Mesendoderm (in vitro differentiated cells): Measurements from ENCODE around the gene MBNL1.
A peak's percentile ranks its signal among the peaks of the same experiment; 100 is the strongest.

Experiments
- DNase-seq: peaks from one replicate; pipeline ENCODE4 v3.0.0; 2013
- H2AK5ac ChIP-seq: 2 replicates; pipeline ENCODE4 v1.6.1; 2013; ENCODE audit warnings: low read length, inconsistent platforms
- H2BK120ac ChIP-seq: 2 replicates; pipeline ENCODE4 v1.6.1; 2013; ENCODE audit warnings: low read depth, mild to moderate bottlenecking, low read length, moderate library complexity, mixed read lengths
- H2BK15ac ChIP-seq: replicated peaks from 2 replicates; pipeline ENCODE4 v1.6.1; 2013; ENCODE audit warnings: low read depth, mild to moderate bottlenecking, moderate library complexity
- H2BK5ac ChIP-seq: 2 replicates; pipeline ENCODE4 v1.6.1; 2013; ENCODE audit warnings: low read length, inconsistent platforms
- H3K18ac ChIP-seq: 2 replicates; pipeline ENCODE4 v1.6.1; 2013; ENCODE audit warnings: mild to moderate bottlenecking, low read length, mixed read lengths
- H3K23ac ChIP-seq: one replicate; pipeline ENCODE4 v1.6.1; 2013; ENCODE audit warnings: low read length
- H3K27ac ChIP-seq: 2 replicates; pipeline ENCODE4 v1.5.1; 2013; ENCODE audit warnings: low read depth, mild to moderate bottlenecking, inconsistent platforms, low read length, moderate library complexity
- H3K27me3 ChIP-seq: 2 replicates; pipeline ENCODE4 v1.6.1; 2013; ENCODE audit warnings: low read length, control low read depth, mild to moderate bottlenecking, inconsistent platforms; ENCODE audit not compliant: insufficient read depth, poor library complexity
- H3K36me3 ChIP-seq: 2 replicates; pipeline ENCODE4 v1.6.1; 2013; ENCODE audit warnings: low read length, inconsistent platforms; ENCODE audit not compliant: control insufficient read depth, insufficient read depth
- H3K4ac ChIP-seq: one replicate; pipeline ENCODE4 v1.6.1; 2013; ENCODE audit warnings: low read depth, mild to moderate bottlenecking, low read length, moderate library complexity
- H3K4me1 ChIP-seq: 2 replicates; pipeline ENCODE4 v1.6.1; 2013; ENCODE audit warnings: low read depth, low read length, inconsistent platforms; ENCODE audit not compliant: control insufficient read depth
- H3K4me2 ChIP-seq: 2 replicates; pipeline ENCODE4 v1.6.1; 2013; ENCODE audit warnings: low read length
- H3K4me3 ChIP-seq: 2 replicates; pipeline ENCODE4 v1.5.1; 2013; ENCODE audit warnings: mild to moderate bottlenecking, low read length
- H3K56ac ChIP-seq: one replicate; pipeline ENCODE4 v1.6.1; 2013; ENCODE audit warnings: low read length
- H3K79me1 ChIP-seq: 2 replicates; pipeline ENCODE4 v1.6.1; 2013; ENCODE audit warnings: low read length, inconsistent platforms
- H3K79me2 ChIP-seq: 2 replicates; pipeline ENCODE4 v1.6.1; 2013; ENCODE audit warnings: mild to moderate bottlenecking, low read length; ENCODE audit not compliant: control insufficient read depth, insufficient read depth
- H3K9ac ChIP-seq: 2 replicates; pipeline ENCODE4 v1.6.1; 2013; ENCODE audit warnings: low read length, inconsistent platforms
- H4K5ac ChIP-seq: one replicate; pipeline ENCODE4 v1.6.1; 2013; ENCODE audit warnings: low read length
- H4K8ac ChIP-seq: one replicate; pipeline ENCODE4 v1.6.1; 2013; ENCODE audit warnings: low read depth, mild to moderate bottlenecking, control low read depth, low read length, moderate library complexity
- WGBS: extraction: QIAGEN DNeasy Blood & Tissue Kit; methylation state at CpG from one replicate; pipeline ENCODE4 v1.1.7; 2013; ENCODE audit warnings: low lambda C conversion rate, missing lambda C conversion rate; ENCODE audit not compliant: insufficient coverage; ENCODE audit errors: extremely low coverage; 5-methylcytosine and 5-hydroxymethylcytosine counted together

Gene MBNL1

DNA sequence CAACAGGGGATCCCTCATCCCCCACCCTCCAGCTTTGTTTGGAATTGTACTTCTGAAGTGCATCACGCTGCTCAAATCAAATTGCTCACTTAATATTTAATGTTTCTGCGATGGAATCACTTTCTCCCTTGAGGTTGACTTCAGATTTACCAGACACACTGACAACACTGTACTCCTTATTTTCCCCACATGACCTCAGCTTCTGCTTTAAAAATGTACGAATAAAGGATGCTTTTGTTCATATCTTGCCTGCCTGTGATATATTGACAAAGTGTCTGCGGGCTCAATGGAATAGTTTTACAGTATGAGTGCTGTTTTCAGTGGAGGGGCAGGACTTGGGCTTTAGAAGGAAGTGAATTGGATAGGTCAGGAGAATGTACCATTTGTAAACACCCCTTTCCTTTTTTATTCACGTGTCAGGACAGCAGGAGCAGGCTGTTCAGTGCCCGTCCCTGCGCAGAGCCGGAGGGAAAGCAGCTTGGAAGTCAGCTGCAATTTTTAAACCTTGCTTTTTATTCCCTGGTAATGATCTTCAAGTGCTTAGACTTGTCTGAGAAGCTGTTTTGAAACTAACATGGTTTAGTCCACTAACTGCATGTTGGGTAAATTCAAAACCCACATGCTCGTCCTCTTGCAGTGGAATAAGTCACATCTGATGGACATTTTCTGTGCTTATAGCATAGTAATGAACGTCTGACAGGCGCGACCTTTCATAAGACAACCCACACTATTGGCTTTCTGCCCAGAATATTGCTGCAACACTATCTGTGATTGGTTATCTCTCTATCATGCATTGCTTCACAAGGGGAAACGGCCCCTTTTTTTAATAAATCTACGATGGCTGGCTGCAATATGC lies 29.9 kb downstream of the MBNL1 start:
- no peak overlapping the region for H3K23ac ChIP-seq
- DNase-seq: peak; percentile 31
- no peak overlapping the region for H2AK5ac ChIP-seq
- peak overlapping the region; percentile 26 for H3K56ac ChIP-seq
- no peaks in the 10 kb centered on the region for H3K4me1 ChIP-seq
- no peak overlapping the region for H3K27ac ChIP-seq
- H3K36me3 ChIP-seq: no peaks in the 10 kb centered on the region
- no peak overlapping the region for H3K4me2 ChIP-seq
- H3K4me3 ChIP-seq: no peak overlapping the region
- H2BK15ac ChIP-seq: no peak overlapping the region
- no CpG with 5 or more reads among the region's 14 CpGs for WGBS
- no peak overlapping the region for H4K5ac ChIP-seq
- no peak overlapping the region for H3K4ac ChIP-seq
- peak overlapping the region; percentile 18 for H3K18ac ChIP-seq
- H3K79me2 ChIP-seq: no peaks in the 10 kb centered on the region
- no peak overlapping the region for H2BK120ac ChIP-seq
- H3K79me1 ChIP-seq: no peaks in the 10 kb centered on the region
- no peak overlapping the region for H2BK5ac ChIP-seq
- no peak overlapping the region for H4K8ac ChIP-seq
- no peak overlapping the region for H3K9ac ChIP-seq
- no peaks in the 10 kb centered on the region for H3K27me3 ChIP-seq

DNA sequence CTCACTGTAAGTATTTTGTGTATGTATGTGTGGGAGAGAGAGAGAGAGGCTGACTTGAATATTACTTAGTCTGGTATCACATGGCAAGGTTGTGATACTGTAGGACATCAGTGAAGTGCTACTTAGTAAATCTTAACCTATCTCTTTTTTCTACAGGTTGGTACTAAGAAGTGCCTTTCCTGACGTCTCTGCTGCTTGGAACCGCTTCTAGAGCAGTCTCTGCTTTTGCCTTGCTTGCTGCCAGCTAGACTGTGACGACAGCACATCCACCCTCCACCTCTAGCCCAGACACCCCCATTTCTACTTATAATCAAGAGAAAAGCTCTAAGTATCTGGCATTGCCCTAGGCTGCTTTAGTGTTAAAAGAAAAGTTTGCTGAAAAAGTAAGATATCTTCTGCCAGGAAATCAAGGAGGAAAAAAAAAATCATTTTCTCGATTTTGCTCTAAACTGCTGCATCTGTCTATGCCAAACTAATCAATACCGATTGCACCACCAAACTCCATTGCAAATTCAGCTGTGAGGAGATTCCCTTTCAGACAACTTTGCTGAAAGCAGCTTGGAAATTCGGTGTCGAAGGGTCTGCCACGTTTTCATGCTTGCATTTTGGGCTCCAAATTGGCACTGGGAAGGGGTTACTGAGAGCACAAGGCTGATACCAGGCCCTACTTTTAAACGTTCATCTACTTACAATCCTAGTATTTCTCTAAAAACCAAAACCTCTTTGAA lies 30.7 kb downstream of the MBNL1 start:
- no peaks in the 10 kb centered on the region for H3K27me3 ChIP-seq
- H4K8ac ChIP-seq: no peak overlapping the region
- H4K5ac ChIP-seq: no peak overlapping the region
- H3K9ac ChIP-seq: no peak overlapping the region
- no peak overlapping the region for H2AK5ac ChIP-seq
- no peak for DNase-seq
- no peak overlapping the region for H3K4ac ChIP-seq
- H3K4me1 ChIP-seq: no peaks in the 10 kb centered on the region
- no peaks in the 10 kb centered on the region for H3K79me2 ChIP-seq
- H3K79me1 ChIP-seq: no peaks in the 10 kb centered on the region
- H3K18ac ChIP-seq: no peak overlapping the region
- WGBS: no CpG with 5 or more reads among the region's 9 CpGs
- no peak overlapping the region for H3K4me2 ChIP-seq
- H2BK120ac ChIP-seq: no peak overlapping the region
- H3K36me3 ChIP-seq: no peaks in the 10 kb centered on the region
- no peak overlapping the region for H2BK15ac ChIP-seq
- H2BK5ac ChIP-seq: no peak overlapping the region
- no peak overlapping the region for H3K56ac ChIP-seq
- no peak overlapping the region for H3K27ac ChIP-seq
- no peak overlapping the region for H3K23ac ChIP-seq
- no peak overlapping the region for H3K4me3 ChIP-seq

DNA sequence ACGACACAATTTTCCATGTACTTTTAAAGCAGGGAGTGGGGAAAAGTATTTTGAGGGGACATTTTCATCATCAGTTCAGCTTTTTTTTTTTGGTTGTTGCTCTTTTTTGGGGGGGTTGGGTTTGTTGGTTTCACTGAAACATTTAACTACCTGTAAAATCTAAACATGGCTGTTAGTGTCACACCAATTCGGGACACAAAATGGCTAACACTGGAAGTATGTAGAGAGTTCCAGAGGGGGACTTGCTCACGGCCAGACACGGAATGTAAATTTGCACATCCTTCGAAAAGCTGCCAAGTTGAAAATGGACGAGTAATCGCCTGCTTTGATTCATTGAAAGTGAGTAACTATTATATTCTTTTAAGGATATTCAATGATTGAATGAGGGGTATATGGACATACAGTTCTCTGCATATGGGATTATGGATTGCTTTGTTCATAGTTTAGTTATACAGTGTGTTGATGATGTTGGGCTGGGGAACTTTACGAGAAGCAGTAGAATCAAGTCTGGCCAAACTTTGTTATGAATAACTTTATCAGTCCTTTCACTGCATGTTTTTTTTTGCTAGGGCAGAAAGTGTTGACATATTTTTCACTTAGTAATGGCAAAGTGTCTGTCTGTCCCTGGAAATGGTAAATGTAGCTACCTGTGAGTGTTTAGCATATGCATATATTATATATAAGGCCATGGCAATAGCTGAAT lies 31.5 kb downstream of the MBNL1 start:
- H3K4ac ChIP-seq: no peak overlapping the region
- H3K56ac ChIP-seq: no peak overlapping the region
- H4K5ac ChIP-seq: no peak overlapping the region
- H2BK5ac ChIP-seq: no peak overlapping the region
- no CpG with 5 or more reads among the region's 8 CpGs for WGBS
- DNase-seq: no peak
- no peak overlapping the region for H3K18ac ChIP-seq
- H3K4me1 ChIP-seq: peaks cover 2% of the 10 kb centered on the region
- H3K4me2 ChIP-seq: no peak overlapping the region
- no peaks in the 10 kb centered on the region for H3K27me3 ChIP-seq
- H3K4me3 ChIP-seq: no peak overlapping the region
- H3K27ac ChIP-seq: no peak overlapping the region
- H3K79me1 ChIP-seq: no peaks in the 10 kb centered on the region
- H3K9ac ChIP-seq: no peak overlapping the region
- H3K36me3 ChIP-seq: no peaks in the 10 kb centered on the region
- no peak overlapping the region for H2BK120ac ChIP-seq
- no peak overlapping the region for H2BK15ac ChIP-seq
- no peak overlapping the region for H4K8ac ChIP-seq
- H3K79me2 ChIP-seq: no peaks in the 10 kb centered on the region
- H2AK5ac ChIP-seq: no peak overlapping the region
- no peak overlapping the region for H3K23ac ChIP-seq

DNA sequence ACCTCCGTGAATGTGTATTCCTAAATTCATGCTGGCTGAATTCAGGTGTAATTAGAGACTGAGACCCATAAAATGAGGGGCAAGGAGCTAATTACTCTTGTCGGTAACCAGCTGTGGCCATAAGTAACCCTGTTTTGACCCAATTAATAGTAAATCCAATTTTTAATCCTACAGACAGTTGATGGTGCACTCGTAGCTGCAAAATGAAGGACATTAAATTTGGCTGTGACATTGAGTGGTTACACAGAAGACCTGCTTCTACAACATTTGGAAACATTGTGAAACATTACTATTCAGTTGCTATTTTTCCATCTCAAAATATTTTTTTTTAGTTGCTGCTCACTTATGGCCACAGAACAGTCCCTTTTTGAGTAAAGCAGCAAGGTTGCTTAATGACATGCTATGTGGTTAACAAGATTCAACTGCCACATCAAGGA lies 33.0 kb downstream of the MBNL1 start:
- Histone ChIP-seq H3K9ac (no peak overlapping the region), H4K5ac (no peak overlapping the region), H3K79me1 (no peaks in the 10 kb centered on the region), H3K4me2 (no peak overlapping the region), H3K79me2 (no peaks in the 10 kb centered on the region), H3K4ac (no peak overlapping the region), H3K4me3 (no peak overlapping the region), H3K56ac (no peak overlapping the region), H4K8ac (no peak overlapping the region), H3K36me3 (no peaks in the 10 kb centered on the region), H3K4me1 (peaks cover 5% of the 10 kb centered on the region), H3K23ac (no peak overlapping the region), H3K27me3 (no peaks in the 10 kb centered on the region), H3K18ac (no peak overlapping the region), H2AK5ac (no peak overlapping the region), H3K27ac (no peak overlapping the region), H2BK120ac (no peak overlapping the region), H2BK5ac (no peak overlapping the region), H2BK15ac (peak overlapping the region; percentile 74)
- WGBS: no CpG with 5 or more reads among the region's 3 CpGs
- DNase-seq: no peak

DNA sequence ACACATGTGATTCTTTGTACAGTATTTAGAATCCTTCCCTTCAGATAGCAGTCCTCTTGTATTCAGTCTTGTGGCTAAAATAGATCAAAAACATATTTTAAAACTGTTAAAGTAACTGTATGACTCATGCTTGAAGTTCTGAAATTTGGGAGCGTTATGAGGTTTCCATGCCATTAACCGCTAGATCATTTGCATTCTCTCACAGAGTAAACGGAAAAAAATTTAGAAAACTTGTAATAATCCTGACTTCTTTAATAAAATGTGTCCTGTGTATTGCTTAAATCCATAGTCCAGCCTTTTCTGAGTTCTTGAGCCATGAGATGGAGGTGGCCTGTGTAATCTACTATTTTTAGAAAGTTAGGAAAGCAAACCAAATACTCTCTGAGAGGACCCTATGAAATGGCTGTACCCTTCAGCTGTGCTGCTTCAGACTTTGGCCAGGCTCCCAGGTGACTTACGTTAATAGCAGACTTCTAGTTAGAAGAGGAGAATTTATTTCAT lies 33.8 kb downstream of the MBNL1 start:
- H2AK5ac ChIP-seq: no peak overlapping the region
- no peak overlapping the region for H2BK15ac ChIP-seq
- DNase-seq: no peak
- H3K27me3 ChIP-seq: no peaks in the 10 kb centered on the region
- H3K56ac ChIP-seq: no peak overlapping the region
- no peak overlapping the region for H3K9ac ChIP-seq
- H3K79me1 ChIP-seq: no peaks in the 10 kb centered on the region
- H3K4me1 ChIP-seq: peaks cover 5% of the 10 kb centered on the region
- H3K4me3 ChIP-seq: no peak overlapping the region
- H2BK120ac ChIP-seq: no peak overlapping the region
- no peaks in the 10 kb centered on the region for H3K36me3 ChIP-seq
- WGBS: no CpG with 5 or more reads among the region's 4 CpGs
- no peak overlapping the region for H3K23ac ChIP-seq
- H3K18ac ChIP-seq: no peak overlapping the region
- no peak overlapping the region for H3K4ac ChIP-seq
- no peak overlapping the region for H4K5ac ChIP-seq
- H3K27ac ChIP-seq: no peak overlapping the region
- no peak overlapping the region for H4K8ac ChIP-seq
- H3K4me2 ChIP-seq: no peak overlapping the region
- no peaks in the 10 kb centered on the region for H3K79me2 ChIP-seq
- no peak overlapping the region for H2BK5ac ChIP-seq
